GM12878 (cell line): ENCODE measurements around the gene SLX4IP. TPM values are rescaled to one million over a fixed set of nuclear protein-coding genes. Genes with fewer than 3 reads are reported as not detected.

Experiments
- ATAC-seq: fragments of 200-7000 bp; cut with Tn5 transposase; 3 replicates; pipeline ENCODE4 v1.9.1; 2020; ENCODE audit warnings: mild to moderate bottlenecking, moderate library complexity
- BruUV-seq: library from RNA; stranded (reverse); fragments of 400-500 nt; replicated peaks from 2 replicates; lab custom pipeline; 2021; lab: Mats Ljungman, UMichigan
- CTCF ChIA-PET: fragments of 300-600 bp; sonication (Branson Sonifier 250); formaldehyde crosslinking; extraction: SDS; loops from one replicate; lab custom pipeline; 2021; ENCODE audit warnings: inconsistent platforms; lab: Yijun Ruan, JAX
- POLR2A ChIA-PET: fragments of 350-600 bp; formaldehyde crosslinking; extraction: SDS; loops from one replicate; lab custom pipeline; 2021; ENCODE audit warnings: inconsistent platforms; lab: Charles Lee
- RAD21 ChIA-PET: fragments of 300-600 bp; sonication (Branson Sonifier 250); formaldehyde crosslinking; loops from one replicate; lab custom pipeline; 2023; ENCODE audit warnings: antibody characterized with exemption; ENCODE audit not compliant: unreplicated experiment; lab: Charles Lee
- SMC1A ChIA-PET: fragments of 300-600 bp; sonication (Branson Sonifier 250); formaldehyde crosslinking; loops from one replicate; lab custom pipeline; 2023; ENCODE audit not compliant: unreplicated experiment, uncharacterized antibody; lab: Charles Lee
- DNase-seq: peaks from one replicate; pipeline ENCODE4 v3.0.0-alpha.2; 2011; ENCODE audit warnings: low read depth, low spot score
- FAIRE-seq: peaks from 3 replicates; lab custom pipeline; 2011; peaks lifted over from hg19 to GRCh38; lab: Jason Lieb, UNC
- H2AFZ ChIP-seq: 2 replicates; pipeline ENCODE4 v1.6.0; 2011; ENCODE audit warnings: low read depth, low read length, control low read depth; ENCODE audit not compliant: control insufficient read depth
- H3K27ac ChIP-seq: 2 replicates; pipeline ENCODE4 v1.5.1; 2011; ENCODE audit warnings: control low read depth; ENCODE audit not compliant: control insufficient read depth, insufficient read depth
- H3K27me3 ChIP-seq, 2 experiments: replicated peaks in 1 of 2; 2 replicates each; pipeline versions ENCODE4 v1.6.0 to v1.6.1; 2011; ENCODE audit warnings: low read length in 1 of 2; ENCODE audit not compliant: control insufficient read depth in 2 of 2, insufficient read depth in 2 of 2
- H3K36me3 ChIP-seq, 2 experiments: 2 replicates each; pipeline ENCODE4 v1.5.1; 2011; ENCODE audit warnings: low read length in 1 of 2; ENCODE audit not compliant: control insufficient read depth in 2 of 2, insufficient read depth in 2 of 2
- H3K4me1 ChIP-seq: 2 replicates; pipeline ENCODE4 v1.6.1; 2011; ENCODE audit warnings: mild to moderate bottlenecking, low read length, moderate library complexity, mixed read lengths; ENCODE audit not compliant: control insufficient read depth, insufficient read depth
- H3K4me2 ChIP-seq: 2 replicates; pipeline ENCODE4 v1.6.0; 2011; ENCODE audit warnings: control low read depth; ENCODE audit not compliant: control insufficient read depth, insufficient read depth
- H3K4me3 ChIP-seq: fragments of 200-600 bp; sonication (generic); 2 replicates; pipeline ENCODE4 v1.5.1; 2016
- H3K79me2 ChIP-seq: 2 replicates; pipeline ENCODE4 v1.6.0; 2011; ENCODE audit warnings: low read length; ENCODE audit not compliant: control insufficient read depth, insufficient read depth
- H3K9ac ChIP-seq: 2 replicates; pipeline ENCODE4 v1.8.0; 2011; ENCODE audit warnings: low read length, control low read depth, mixed read lengths; ENCODE audit not compliant: control insufficient read depth, insufficient read depth
- H3K9me3 ChIP-seq: replicated peaks from 3 replicates; pipeline ENCODE4 v1.5.1; 2011; ENCODE audit warnings: mild to moderate bottlenecking, low read length; ENCODE audit not compliant: control insufficient read depth, insufficient read depth
- H4K20me1 ChIP-seq: 2 replicates; pipeline ENCODE4 v1.6.0; 2011; ENCODE audit not compliant: control insufficient read depth, insufficient read depth
- HSF1 ChIP-seq: fragments of 150-350 bp; IDR thresholded peaks from 2 replicates; pipeline ENCODE4 v1.6.1; 2014; ENCODE audit warnings: mild to moderate bottlenecking, low read depth, low read length
- MEF2A ChIP-seq: IDR thresholded peaks from 2 replicates; pipeline ENCODE4 v1.6.1; 2011; ENCODE audit warnings: low read depth, mild to moderate bottlenecking, low read length, moderate library complexity; ENCODE audit not compliant: insufficient read depth
- MTA3 ChIP-seq: IDR thresholded peaks from 2 replicates; pipeline ENCODE4 v1.6.1; 2012; ENCODE audit warnings: low read length, inconsistent platforms, borderline replicate concordance
- NFIC ChIP-seq: IDR thresholded peaks from 2 replicates; pipeline ENCODE4 v1.6.1; 2012; ENCODE audit warnings: low read depth, mild to moderate bottlenecking, inconsistent platforms, low read length, moderate library complexity
- NFYA ChIP-seq: IDR thresholded peaks from 2 replicates; pipeline ENCODE4 v1.6.1; 2011; ENCODE audit warnings: low read depth, mild to moderate bottlenecking, low read length, improper control_type of control experiment, borderline replicate concordance
- PAX5 ChIP-seq: IDR thresholded peaks from 2 replicates; pipeline ENCODE4 v1.6.1; 2011; ENCODE audit warnings: low read depth, low read length, borderline replicate concordance
- POU2F2 ChIP-seq: IDR thresholded peaks from 3 replicates; pipeline ENCODE4 v1.6.1; 2011; ENCODE audit warnings: low read depth, mild to moderate bottlenecking, low read length, borderline replicate concordance
- RAD51 ChIP-seq: fragments of 450-650 bp; IDR thresholded peaks from 2 replicates; pipeline ENCODE4 v1.6.1; 2016; ENCODE audit warnings: moderate library complexity, mild to moderate bottlenecking, inconsistent platforms
- RUNX3 ChIP-seq: IDR thresholded peaks from 2 replicates; pipeline ENCODE4 v1.6.1; 2012; ENCODE audit warnings: low read length, inconsistent platforms
- ZNF217 ChIP-seq: fragments of 450-650 bp; IDR thresholded peaks from 2 replicates; pipeline ENCODE4 v1.6.1; 2017; ENCODE audit warnings: antibody characterized with exemption, mild to moderate bottlenecking
- ZNF274 ChIP-seq: IDR thresholded peaks from one replicate; pipeline ENCODE4 v1.8.0; 2011; ENCODE audit not compliant: insufficient read length, insufficient read depth
- ZNF622 ChIP-seq: fragments of 450-650 bp; IDR thresholded peaks from 2 replicates; pipeline ENCODE4 v1.6.1; 2017; ENCODE audit warnings: mild to moderate bottlenecking, inconsistent platforms
- ZZZ3 ChIP-seq: IDR thresholded peaks from 2 replicates; pipeline ENCODE4 v1.6.1; 2011; ENCODE audit warnings: low read depth; ENCODE audit not compliant: control insufficient read depth, insufficient read length
- WGBS: methylation state at CpG from one replicate; pipeline ENCODE4 v1.1.6; 2016; ENCODE audit warnings: low lambda C conversion rate; ENCODE audit not compliant: insufficient replicate concordance, insufficient coverage; ENCODE audit errors: missing lambda C conversion rate; 5-methylcytosine and 5-hydroxymethylcytosine counted together
- in situ Hi-C: fragments of 300-500 bp; cut with MboI; formaldehyde crosslinking; loops from 9 replicates; pipeline ENCODE4 v1.14.3; 2018; ENCODE audit warnings: mixed read lengths
- intact Hi-C: fragments of 100-400 bp; cut with micrococcal nuclease; formaldehyde crosslinking; loops from one replicate; pipeline ENCODE4 v1.14.2; 2022; ENCODE audit not compliant: unreplicated experiment
- polyA plus RNA-seq, 11 experiments: library from polyadenylated mRNA; depleted of rRNA in 4 of 11; unstranded in 6 of 11; stranded (reverse) in 5 of 11; fragments of >200 nt; fragmentation: Nextera tagmentation in 4 of 11; fragmentation: Illumina TruSeq in 1 of 11; extraction: Ambion mirVana in 4 of 11; extraction: Trizol in 1 of 11; gene quantifications; 1 replicate in 1 of 11; 2 replicates in 10 of 11; pipeline versions ENCODE4 v1.2.1 to v1.2.3, GENCODE V29; 2011 to 2016; ENCODE audit warnings: inconsistent platforms in 2 of 11, missing spikeins in 2 of 11, low read depth in 1 of 11
- total RNA-seq, 4 experiments: library from RNA; depleted of rRNA in 3 of 4; stranded (reverse); fragments of >200 nt in 3 of 4; fragmentation: Illumina TruSeq in 1 of 4; extraction: Trizol in 1 of 4; gene quantifications; 2 replicates each; pipeline versions ENCODE4 v1.2.1 to v1.2.3, GENCODE V29; 2013 to 2021
- TF ChIP-seq, protein P1 (sequence below): fragments of 450-650 bp; IDR thresholded peaks from 2 replicates; pipeline ENCODE4 v1.6.1; 2017; ENCODE audit warnings: mild to moderate bottlenecking, moderate library complexity
- TF ChIP-seq, protein P2 (sequence below): IDR thresholded peaks from 2 replicates; pipeline ENCODE4 v1.6.1; 2011; ENCODE audit warnings: borderline replicate concordance, low read depth, mild to moderate bottlenecking, moderate library complexity, mixed read lengths, low read length; ENCODE audit not compliant: insufficient read depth; ENCODE audit errors: extremely low read length
- TF ChIP-seq, protein P3 (sequence below): fragments of 450-650 bp; IDR thresholded peaks from 2 replicates; pipeline ENCODE4 v1.6.1; 2017; ENCODE audit warnings: borderline replicate concordance

The SLX4IP gene
- total and polyA plus RNA-seq, 10 of the 15 experiments (the other 5 are each of a cell fraction or from before 2014, with no cell fraction given), result 2.2 to 11.0 (median 6.3) TPM

- TF ChIP-seq, protein P1, sequence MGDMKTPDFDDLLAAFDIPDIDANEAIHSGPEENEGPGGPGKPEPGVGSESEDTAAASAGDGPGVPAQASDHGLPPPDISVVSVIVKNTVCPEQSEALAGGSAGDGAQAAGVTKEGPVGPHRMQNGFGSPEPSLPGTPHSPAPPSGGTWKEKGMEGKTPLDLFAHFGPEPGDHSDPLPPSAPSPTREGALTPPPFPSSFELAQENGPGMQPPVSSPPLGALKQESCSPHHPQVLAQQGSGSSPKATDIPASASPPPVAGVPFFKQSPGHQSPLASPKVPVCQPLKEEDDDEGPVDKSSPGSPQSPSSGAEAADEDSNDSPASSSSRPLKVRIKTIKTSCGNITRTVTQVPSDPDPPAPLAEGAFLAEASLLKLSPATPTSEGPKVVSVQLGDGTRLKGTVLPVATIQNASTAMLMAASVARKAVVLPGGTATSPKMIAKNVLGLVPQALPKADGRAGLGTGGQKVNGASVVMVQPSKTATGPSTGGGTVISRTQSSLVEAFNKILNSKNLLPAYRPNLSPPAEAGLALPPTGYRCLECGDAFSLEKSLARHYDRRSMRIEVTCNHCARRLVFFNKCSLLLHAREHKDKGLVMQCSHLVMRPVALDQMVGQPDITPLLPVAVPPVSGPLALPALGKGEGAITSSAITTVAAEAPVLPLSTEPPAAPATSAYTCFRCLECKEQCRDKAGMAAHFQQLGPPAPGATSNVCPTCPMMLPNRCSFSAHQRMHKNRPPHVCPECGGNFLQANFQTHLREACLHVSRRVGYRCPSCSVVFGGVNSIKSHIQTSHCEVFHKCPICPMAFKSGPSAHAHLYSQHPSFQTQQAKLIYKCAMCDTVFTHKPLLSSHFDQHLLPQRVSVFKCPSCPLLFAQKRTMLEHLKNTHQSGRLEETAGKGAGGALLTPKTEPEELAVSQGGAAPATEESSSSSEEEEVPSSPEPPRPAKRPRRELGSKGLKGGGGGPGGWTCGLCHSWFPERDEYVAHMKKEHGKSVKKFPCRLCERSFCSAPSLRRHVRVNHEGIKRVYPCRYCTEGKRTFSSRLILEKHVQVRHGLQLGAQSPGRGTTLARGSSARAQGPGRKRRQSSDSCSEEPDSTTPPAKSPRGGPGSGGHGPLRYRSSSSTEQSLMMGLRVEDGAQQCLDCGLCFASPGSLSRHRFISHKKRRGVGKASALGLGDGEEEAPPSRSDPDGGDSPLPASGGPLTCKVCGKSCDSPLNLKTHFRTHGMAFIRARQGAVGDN, result peak; percentile 29; the same call in 1 of the 2 replicates
- TF ChIP-seq, protein P2, sequence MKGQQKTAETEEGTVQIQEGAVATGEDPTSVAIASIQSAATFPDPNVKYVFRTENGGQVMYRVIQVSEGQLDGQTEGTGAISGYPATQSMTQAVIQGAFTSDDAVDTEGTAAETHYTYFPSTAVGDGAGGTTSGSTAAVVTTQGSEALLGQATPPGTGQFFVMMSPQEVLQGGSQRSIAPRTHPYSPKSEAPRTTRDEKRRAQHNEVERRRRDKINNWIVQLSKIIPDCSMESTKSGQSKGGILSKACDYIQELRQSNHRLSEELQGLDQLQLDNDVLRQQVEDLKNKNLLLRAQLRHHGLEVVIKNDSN, result no peak
- 0 out of 2 replicates have a peak, but pooled peaks have one; percentile 21 for TF ChIP-seq ZNF217
- TF ChIP-seq, all 136 proteins: peak for 10
Measured at GRCh38 chr20:10430704-10431103, 4.4 kb upstream of the SLX4IP start (continued).

GRCh38 chr20:10432079-10432478 lies 3.0 kb upstream of the SLX4IP start:
- ChIA-PET CTCF (no interaction called here), SMC1A (interaction anchor here (1.0 to 7.3 kb wide), 8 partner anchors 19 to 115 kb away, joined by 3 to 60 read pairs (median 4); no protein-coding TSS in a partner anchor), POLR2A (no interaction called here), RAD21 (interaction anchor here (0.9 kb wide), 1 partner anchor 21 kb away, joined by 3 read pairs; no protein-coding TSS in a partner anchor)
- intact Hi-C loops (loop anchor here (5.0 to 10.0 kb wide), 4 partner anchors 80 to 1103 kb away; no protein-coding TSS in a partner anchor), in situ Hi-C loops (no loop called here)
- Histone ChIP-seq H3K36me3 (no peaks in the 10 kb centered on the region), H3K27ac (no peak overlapping the region), H3K4me2 (peak overlapping the region; percentile 51), H4K20me1 (no peaks in the 10 kb centered on the region), H2AFZ (no peak overlapping the region), H3K4me1 (peaks cover 20% of the 10 kb centered on the region), H3K9ac (no peak overlapping the region), H3K4me3 (no peak overlapping the region), H3K9me3 (no peaks in the 10 kb centered on the region), H3K27me3 (no peaks in the 10 kb centered on the region), H3K79me2 (peaks cover 31% of the 10 kb centered on the region)
- TSS peak; percentile 47 for BruUV-seq
- no peak for ATAC-seq
- WGBS, result 100% methylated on average over 1 of the region's 1 CpG
- FAIRE-seq, result no peak
- no peak for DNase-seq
- TF ChIP-seq POU2F2 (no peak), MTA3 (no peak), HSF1 (no peak), ZZZ3 (no peak), RUNX3 (no peak), NFIC (no peak), PAX5 (no peak), MEF2A (no peak), RAD51 (no peak), ZNF622 (no peak), NFYA (no peak), ZNF274 (no peak)
- TF ChIP-seq, protein P3, sequence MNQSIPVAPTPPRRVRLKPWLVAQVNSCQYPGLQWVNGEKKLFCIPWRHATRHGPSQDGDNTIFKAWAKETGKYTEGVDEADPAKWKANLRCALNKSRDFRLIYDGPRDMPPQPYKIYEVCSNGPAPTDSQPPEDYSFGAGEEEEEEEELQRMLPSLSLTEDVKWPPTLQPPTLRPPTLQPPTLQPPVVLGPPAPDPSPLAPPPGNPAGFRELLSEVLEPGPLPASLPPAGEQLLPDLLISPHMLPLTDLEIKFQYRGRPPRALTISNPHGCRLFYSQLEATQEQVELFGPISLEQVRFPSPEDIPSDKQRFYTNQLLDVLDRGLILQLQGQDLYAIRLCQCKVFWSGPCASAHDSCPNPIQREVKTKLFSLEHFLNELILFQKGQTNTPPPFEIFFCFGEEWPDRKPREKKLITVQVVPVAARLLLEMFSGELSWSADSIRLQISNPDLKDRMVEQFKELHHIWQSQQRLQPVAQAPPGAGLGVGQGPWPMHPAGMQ, result no peak
